Skeletal muscle tissue (tissue), 1 donor: ENCODE data around the gene C2CD4B. TPM values are rescaled to one million over a fixed set of nuclear protein-coding genes. Genes with fewer than 3 reads are reported as not detected.

ENCODE experiments used
- total RNA-seq: library from RNA; depleted of rRNA; stranded (reverse); fragments of >200 nt; gene quantifications from one replicate; pipeline ENCODE4 v1.2.3, GENCODE V29; 2014

The C2CD4B gene
- total RNA-seq, 1 donor from 2014 or later, result 8.4 TPM

Other genes starting within 250 kb of the C2CD4B start
- gene VPS13C, start 104.8 kb downstream of the C2CD4B start, total RNA-seq, result 73.6 TPM
- not detected for gene C2CD4A, start 98.3 kb downstream of the C2CD4B start, total RNA-seq
- 89.2 TPM for gene TLN2, start 225.3 kb upstream of the C2CD4B start, total RNA-seq